Measurements from ENCODE around the gene ARHGAP31.

Gene ARHGAP31

GRCh38 chr3:119401503-119402440 is 107.6 kb downstream of the ARHGAP31 start:
- Histone ChIP-seq H3K9ac (ENCODE audit: low read depth, low read length) (no peak overlapping the region), H3K36me3 (ENCODE audit: insufficient read depth, low read length) (peaks cover 57% of the 10 kb centered on the region)

GRCh38 chr3:119402791-119403190 is 108.6 kb downstream of the ARHGAP31 start:
- Histone ChIP-seq H3K9ac (ENCODE audit: low read depth, low read length) (no peak overlapping the region), H3K36me3 (ENCODE audit: insufficient read depth, low read length) (peaks cover 52% of the 10 kb centered on the region), H3K4me1 (ENCODE audit: control insufficient read depth, insufficient read depth, low read length) (no peaks in the 10 kb centered on the region), H3K4me3 (ENCODE audit: low read length) (no peak overlapping the region), H3K27me3 (ENCODE audit: control insufficient read depth, insufficient read depth, low read length) (no peaks in the 10 kb centered on the region), H3K9me3 (replicated peaks; ENCODE audit: low read length) (no peaks in the 10 kb centered on the region), H3K4me2 (ENCODE audit: low read length) (no peak overlapping the region)

More at GRCh38 chr3:119401503-119402440, 107.6 kb downstream of the ARHGAP31 start:
- Histone ChIP-seq H3K4me1 (ENCODE audit: control insufficient read depth, insufficient read depth, low read length) (no peaks in the 10 kb centered on the region), H3K27me3 (ENCODE audit: control insufficient read depth, insufficient read depth, low read length) (no peaks in the 10 kb centered on the region), H3K9me3 (replicated peaks; ENCODE audit: low read length) (no peaks in the 10 kb centered on the region), H3K4me2 (ENCODE audit: low read length) (no peak overlapping the region), H3K4me3 (ENCODE audit: low read length) (no peak overlapping the region)

DNA sequence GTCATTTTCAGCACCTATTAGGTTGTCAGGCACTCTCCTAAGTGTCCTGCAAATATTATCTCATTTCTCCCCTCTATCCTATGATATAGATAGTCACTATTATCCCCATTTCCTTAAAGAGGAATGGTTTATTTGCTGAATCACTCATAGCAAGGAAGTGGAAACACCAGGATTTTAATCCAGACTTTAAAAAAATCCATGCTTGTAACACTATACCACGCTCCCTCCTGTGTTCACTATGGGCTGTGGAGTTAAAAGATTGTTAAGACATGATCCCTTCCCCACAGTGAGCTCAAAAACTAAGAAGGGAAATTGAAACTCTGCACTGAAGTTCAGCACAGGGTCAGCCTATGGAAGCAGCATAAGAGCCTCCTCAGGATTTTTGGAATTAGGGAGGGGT is 109.0 kb downstream of the ARHGAP31 start:
- H3K4me1 ChIP-seq (ENCODE audit: control insufficient read depth, insufficient read depth, low read length): no peaks in the 10 kb centered on the region
- H3K27me3 ChIP-seq (ENCODE audit: control insufficient read depth, insufficient read depth, low read length): no peaks in the 10 kb centered on the region
- H3K9me3 ChIP-seq (replicated peaks; ENCODE audit: low read length): no peaks in the 10 kb centered on the region
- H3K4me3 ChIP-seq (ENCODE audit: low read length): no peak overlapping the region
- H3K36me3 ChIP-seq (ENCODE audit: insufficient read depth, low read length): peaks cover 50% of the 10 kb centered on the region
- H3K9ac ChIP-seq (ENCODE audit: low read depth, low read length): no peak overlapping the region
- H3K4me2 ChIP-seq (ENCODE audit: low read length): no peak overlapping the region

GRCh38 chr3:119405315-119405714 is 111.1 kb downstream of the ARHGAP31 start:
- Histone ChIP-seq H3K9me3 (replicated peaks; ENCODE audit: low read length) (no peaks in the 10 kb centered on the region), H3K4me1 (ENCODE audit: control insufficient read depth, insufficient read depth, low read length) (no peaks in the 10 kb centered on the region), H3K27me3 (ENCODE audit: control insufficient read depth, insufficient read depth, low read length) (no peaks in the 10 kb centered on the region), H3K4me3 (ENCODE audit: low read length) (no peak overlapping the region), H3K4me2 (ENCODE audit: low read length) (no peak overlapping the region), H3K36me3 (ENCODE audit: insufficient read depth, low read length) (peaks cover 39% of the 10 kb centered on the region), H3K9ac (ENCODE audit: low read depth, low read length) (no peak overlapping the region)

DNA sequence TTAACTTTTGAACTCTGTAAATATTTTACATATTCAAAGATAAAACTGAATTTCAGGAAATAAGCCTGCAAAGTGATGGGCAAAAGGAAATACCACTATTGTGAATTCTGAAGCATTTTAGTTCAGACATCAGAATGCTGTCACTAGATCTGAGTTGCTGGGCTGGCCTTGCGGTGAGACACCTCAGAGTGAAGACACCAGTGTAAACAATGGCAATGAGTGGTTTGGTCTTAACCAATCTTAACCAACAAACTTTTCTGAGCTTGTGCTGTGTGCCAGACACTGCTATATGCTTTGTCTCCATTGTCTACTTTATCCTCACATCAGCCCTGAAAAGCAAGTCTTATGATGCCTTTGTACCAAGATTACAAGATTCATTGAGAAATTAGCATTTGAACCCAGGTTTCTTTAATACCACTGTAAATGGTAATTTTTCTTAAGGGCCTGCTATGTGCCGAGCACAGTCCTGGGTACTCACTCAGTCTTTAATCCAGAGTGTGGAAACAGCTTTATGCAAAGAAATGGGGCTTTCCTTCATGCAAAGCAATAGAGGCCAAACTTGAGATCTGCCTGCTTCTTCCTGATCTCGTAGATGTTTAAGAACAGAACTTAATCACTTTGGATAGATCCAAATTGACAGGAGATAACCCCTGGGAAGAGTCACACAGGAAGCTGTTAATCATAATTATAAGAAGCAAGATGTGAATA is 114.2 kb downstream of the ARHGAP31 start:
- no peak overlapping the region for H3K4me3 ChIP-seq (ENCODE audit: low read length)
- H3K4me2 ChIP-seq (ENCODE audit: low read length): no peak overlapping the region
- peaks cover 38% of the 10 kb centered on the region for H3K36me3 ChIP-seq (ENCODE audit: insufficient read depth, low read length)
- no peaks in the 10 kb centered on the region for H3K4me1 ChIP-seq (ENCODE audit: control insufficient read depth, insufficient read depth, low read length)
- H3K9ac ChIP-seq (ENCODE audit: low read depth, low read length): no peak overlapping the region
- no peaks in the 10 kb centered on the region for H3K9me3 ChIP-seq (replicated peaks; ENCODE audit: low read length)
- no peaks in the 10 kb centered on the region for H3K27me3 ChIP-seq (ENCODE audit: control insufficient read depth, insufficient read depth, low read length)

DNA sequence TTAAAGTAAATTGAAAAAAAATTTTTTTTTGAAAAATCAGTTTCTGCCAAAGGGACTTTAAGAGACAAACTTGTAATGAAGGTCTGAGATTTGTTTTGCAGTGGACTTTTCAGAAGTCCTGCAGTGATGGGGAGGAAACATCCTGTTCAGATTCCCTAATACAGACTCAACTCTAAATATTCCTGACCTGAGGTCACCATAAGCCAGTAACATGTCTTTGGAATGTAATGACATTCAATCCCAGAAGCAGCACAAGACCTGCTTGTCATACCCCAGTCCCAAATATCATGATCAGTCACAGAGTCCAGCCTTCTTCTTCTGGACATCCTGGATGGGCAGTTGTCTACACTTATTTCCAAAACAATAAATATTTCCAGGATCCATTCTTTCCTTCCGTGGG is 115.7 kb downstream of the ARHGAP31 start:
- Histone ChIP-seq H3K4me1 (ENCODE audit: control insufficient read depth, insufficient read depth, low read length) (no peaks in the 10 kb centered on the region), H3K9ac (ENCODE audit: low read depth, low read length) (no peak overlapping the region), H3K36me3 (ENCODE audit: insufficient read depth, low read length) (peaks cover 44% of the 10 kb centered on the region), H3K9me3 (replicated peaks; ENCODE audit: low read length) (no peaks in the 10 kb centered on the region), H3K27me3 (ENCODE audit: control insufficient read depth, insufficient read depth, low read length) (no peaks in the 10 kb centered on the region), H3K4me2 (ENCODE audit: low read length) (no peak overlapping the region), H3K4me3 (ENCODE audit: low read length) (no peak overlapping the region)

GRCh38 chr3:119413603-119414280 is 119.6 kb downstream of the ARHGAP31 start:
- Histone ChIP-seq H3K9ac (ENCODE audit: low read depth, low read length) (no peak overlapping the region), H3K27me3 (ENCODE audit: control insufficient read depth, insufficient read depth, low read length) (no peaks in the 10 kb centered on the region), H3K9me3 (replicated peaks; ENCODE audit: low read length) (no peaks in the 10 kb centered on the region), H3K4me3 (ENCODE audit: low read length) (no peak overlapping the region), H3K4me1 (ENCODE audit: control insufficient read depth, insufficient read depth, low read length) (no peaks in the 10 kb centered on the region), H3K36me3 (ENCODE audit: insufficient read depth, low read length) (peaks cover 59% of the 10 kb centered on the region), H3K4me2 (ENCODE audit: low read length) (no peak overlapping the region)

DNA sequence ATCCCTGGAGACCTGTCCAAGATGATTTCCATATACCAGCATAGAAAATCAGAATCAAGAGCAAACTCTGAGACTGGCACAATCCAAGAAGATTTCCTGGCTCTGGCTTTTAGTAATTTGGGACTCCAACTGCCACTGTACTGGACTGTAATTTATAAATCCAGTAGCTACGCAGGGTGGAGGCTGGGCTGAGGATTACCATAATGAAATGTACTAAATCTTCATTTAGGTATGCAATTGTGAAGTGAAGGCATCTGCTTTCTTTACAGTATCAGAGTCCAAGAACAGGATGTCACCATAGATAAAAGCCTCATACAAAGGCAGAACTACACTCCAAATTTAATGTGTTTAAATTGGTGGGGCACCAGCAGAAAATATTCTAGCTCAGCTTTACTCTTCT is 122.7 kb downstream of the ARHGAP31 start:
- H3K9ac ChIP-seq (ENCODE audit: low read depth, low read length): no peak overlapping the region
- H3K27me3 ChIP-seq (ENCODE audit: control insufficient read depth, insufficient read depth, low read length): no peaks in the 10 kb centered on the region
- peaks cover 41% of the 10 kb centered on the region for H3K36me3 ChIP-seq (ENCODE audit: insufficient read depth, low read length)

GRCh38 chr3:119417771-119418512 is 123.8 kb downstream of the ARHGAP31 start:
- Histone ChIP-seq H3K9ac (ENCODE audit: low read depth, low read length) (no peak overlapping the region), H3K9me3 (replicated peaks; ENCODE audit: low read length) (no peaks in the 10 kb centered on the region), H3K4me3 (ENCODE audit: low read length) (no peak overlapping the region), H3K4me1 (ENCODE audit: control insufficient read depth, insufficient read depth, low read length) (no peaks in the 10 kb centered on the region), H3K4me2 (ENCODE audit: low read length) (no peak overlapping the region), H3K27me3 (ENCODE audit: control insufficient read depth, insufficient read depth, low read length) (no peaks in the 10 kb centered on the region), H3K36me3 (ENCODE audit: insufficient read depth, low read length) (peaks cover 40% of the 10 kb centered on the region)

More for the DNA sequence above, 122.7 kb downstream of the ARHGAP31 start:
- no peak overlapping the region for H3K4me3 ChIP-seq (ENCODE audit: low read length)
- H3K4me2 ChIP-seq (ENCODE audit: low read length): no peak overlapping the region
- H3K4me1 ChIP-seq (ENCODE audit: control insufficient read depth, insufficient read depth, low read length): no peaks in the 10 kb centered on the region
- no peaks in the 10 kb centered on the region for H3K9me3 ChIP-seq (replicated peaks; ENCODE audit: low read length)

- Histone ChIP-seq H3K27me3 (ENCODE audit: control insufficient read depth, insufficient read depth, low read length) (no peaks in the 10 kb centered on the region), H3K4me3 (ENCODE audit: low read length) (no peak overlapping the region), H3K4me1 (ENCODE audit: control insufficient read depth, insufficient read depth, low read length) (no peaks in the 10 kb centered on the region), H3K36me3 (ENCODE audit: insufficient read depth, low read length) (peaks cover 38% of the 10 kb centered on the region), H3K9me3 (replicated peaks; ENCODE audit: low read length) (no peaks in the 10 kb centered on the region), H3K9ac (ENCODE audit: low read depth, low read length) (no peak overlapping the region), H3K4me2 (ENCODE audit: low read length) (no peak overlapping the region)
Measured at GRCh38 chr3:119418641-119419040, 124.5 kb downstream of the ARHGAP31 start.

DNA sequence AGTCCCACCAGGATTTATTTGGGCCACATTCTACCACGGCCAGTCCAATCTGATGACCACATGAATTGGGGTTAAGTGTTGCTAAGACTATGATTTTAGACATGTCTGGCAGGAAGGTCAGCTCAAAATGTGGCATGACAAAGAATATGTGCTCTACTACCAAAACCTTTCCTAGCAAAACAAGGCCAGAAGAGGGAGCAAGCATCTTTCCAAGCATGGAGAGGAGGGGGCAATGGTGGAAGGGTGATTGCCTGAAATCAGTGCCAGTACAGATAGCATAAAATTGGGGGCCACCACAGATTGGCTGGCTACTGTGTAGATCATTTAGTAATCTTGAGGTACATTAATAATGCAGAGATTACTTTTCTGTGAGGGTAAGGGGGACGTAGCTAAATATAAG is 126.0 kb downstream of the ARHGAP31 start:
- Histone ChIP-seq H3K4me1 (ENCODE audit: control insufficient read depth, insufficient read depth, low read length) (no peaks in the 10 kb centered on the region), H3K4me3 (ENCODE audit: low read length) (no peak overlapping the region), H3K9ac (ENCODE audit: low read depth, low read length) (no peak overlapping the region), H3K9me3 (replicated peaks; ENCODE audit: low read length) (no peaks in the 10 kb centered on the region), H3K27me3 (ENCODE audit: control insufficient read depth, insufficient read depth, low read length) (no peaks in the 10 kb centered on the region), H3K4me2 (ENCODE audit: low read length) (no peak overlapping the region), H3K36me3 (ENCODE audit: insufficient read depth, low read length) (peaks cover 22% of the 10 kb centered on the region)
